A549 (cell line): ENCODE results near the gene CDKN1A.

Experiments
- CHD2 ChIP-seq: fragments of 150-350 bp; IDR thresholded peaks from 2 replicates; pipeline ENCODE4 v1.6.1; 2014; ENCODE audit warnings: low read length; ENCODE audit not compliant: partially characterized antibody
- CHD4 ChIP-seq: fragments of 200-600 bp; sonication (generic); IDR thresholded peaks from 2 replicates; pipeline ENCODE4 v1.6.1; 2016; ENCODE audit warnings: antibody characterized with exemption, mild to moderate bottlenecking, borderline replicate concordance
- EP300 ChIP-seq, 2 experiments: fragments of >200 bp; sonication (Bioruptor Twin); formaldehyde crosslinking; IDR thresholded peaks; 2 replicates in 1 of 2; 3 replicates in 1 of 2; pipeline ENCODE4 v1.6.1; 2016 to 2017
- MAFK ChIP-seq: fragments of 450-650 bp; IDR thresholded peaks from 2 replicates; pipeline ENCODE4 v1.6.1; 2014; ENCODE audit not compliant: partially characterized antibody
- MAX ChIP-seq: IDR thresholded peaks from 2 replicates; pipeline ENCODE4 v1.6.1; 2012
- NR3C1 ChIP-seq: fragments of >200 bp; sonication (Bioruptor Twin); formaldehyde crosslinking; IDR thresholded peaks from 3 replicates; pipeline ENCODE4 v1.6.1; 2017
- POLR2A ChIP-seq: IDR thresholded peaks from 2 replicates; pipeline ENCODE4 v1.6.1; 2012; ENCODE audit warnings: mild to moderate bottlenecking, low read length
- POLR2AphosphoS2 ChIP-seq: conservative IDR thresholded peaks from 2 replicates; pipeline ENCODE4 v1.6.1; 2012; ENCODE audit warnings: low read length, improper control_type of control experiment, inconsistent platforms
- RARB ChIP-seq: fragments of 250-450 bp; sonication (Bioruptor Pico); IDR thresholded peaks from 2 replicates; pipeline ENCODE4 v1.8.0; 2021; ENCODE audit warnings: mild to moderate bottlenecking, moderate library complexity
- REST ChIP-seq: fragments of 200-600 bp; sonication (generic); IDR thresholded peaks from 2 replicates; pipeline ENCODE4 v1.6.1; 2016; ENCODE audit warnings: antibody characterized with exemption, mild to moderate bottlenecking, moderate library complexity
- SMC3 ChIP-seq: fragments of >200 bp; sonication (Bioruptor Twin); formaldehyde crosslinking; IDR thresholded peaks from 3 replicates; pipeline ENCODE4 v1.6.1; 2018; ENCODE audit warnings: inconsistent platforms
- ZFP36 ChIP-seq: fragments of 450-650 bp; IDR thresholded peaks from 2 replicates; pipeline ENCODE4 v1.6.1; 2014; ENCODE audit warnings: borderline replicate concordance; ENCODE audit not compliant: partially characterized antibody
- TF ChIP-seq, protein P1 (sequence below): fragments of >200 bp; sonication (Bioruptor Twin); formaldehyde crosslinking; IDR thresholded peaks from 3 replicates; pipeline ENCODE4 v1.5.1; 2016
- TF ChIP-seq, protein P2 (sequence below): IDR thresholded peaks from 2 replicates; pipeline ENCODE4 v1.6.1; 2012; ENCODE audit warnings: low read depth, borderline replicate concordance

GRCh38 chr6:36674942-36675341 lies 3.6 kb upstream of the CDKN1A start:
- no peak for TF ChIP-seq EP300 (IDR thresholded peaks at IDR 0.05)
- no peak for TF ChIP-seq POLR2A
- TF ChIP-seq, protein P1, sequence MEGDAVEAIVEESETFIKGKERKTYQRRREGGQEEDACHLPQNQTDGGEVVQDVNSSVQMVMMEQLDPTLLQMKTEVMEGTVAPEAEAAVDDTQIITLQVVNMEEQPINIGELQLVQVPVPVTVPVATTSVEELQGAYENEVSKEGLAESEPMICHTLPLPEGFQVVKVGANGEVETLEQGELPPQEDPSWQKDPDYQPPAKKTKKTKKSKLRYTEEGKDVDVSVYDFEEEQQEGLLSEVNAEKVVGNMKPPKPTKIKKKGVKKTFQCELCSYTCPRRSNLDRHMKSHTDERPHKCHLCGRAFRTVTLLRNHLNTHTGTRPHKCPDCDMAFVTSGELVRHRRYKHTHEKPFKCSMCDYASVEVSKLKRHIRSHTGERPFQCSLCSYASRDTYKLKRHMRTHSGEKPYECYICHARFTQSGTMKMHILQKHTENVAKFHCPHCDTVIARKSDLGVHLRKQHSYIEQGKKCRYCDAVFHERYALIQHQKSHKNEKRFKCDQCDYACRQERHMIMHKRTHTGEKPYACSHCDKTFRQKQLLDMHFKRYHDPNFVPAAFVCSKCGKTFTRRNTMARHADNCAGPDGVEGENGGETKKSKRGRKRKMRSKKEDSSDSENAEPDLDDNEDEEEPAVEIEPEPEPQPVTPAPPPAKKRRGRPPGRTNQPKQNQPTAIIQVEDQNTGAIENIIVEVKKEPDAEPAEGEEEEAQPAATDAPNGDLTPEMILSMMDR: no peak
- TF ChIP-seq CHD2: no peak
- no peak for TF ChIP-seq MAX
- TF ChIP-seq MAFK: no peak
- TF ChIP-seq, protein P2, sequence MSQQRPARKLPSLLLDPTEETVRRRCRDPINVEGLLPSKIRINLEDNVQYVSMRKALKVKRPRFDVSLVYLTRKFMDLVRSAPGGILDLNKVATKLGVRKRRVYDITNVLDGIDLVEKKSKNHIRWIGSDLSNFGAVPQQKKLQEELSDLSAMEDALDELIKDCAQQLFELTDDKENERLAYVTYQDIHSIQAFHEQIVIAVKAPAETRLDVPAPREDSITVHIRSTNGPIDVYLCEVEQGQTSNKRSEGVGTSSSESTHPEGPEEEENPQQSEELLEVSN: no peak
- no peak for TF ChIP-seq POLR2AphosphoS2
- no peak for TF ChIP-seq NR3C1
- TF ChIP-seq REST: no peak
- TF ChIP-seq RARB: no peak
- no peak for TF ChIP-seq CHD4
- TF ChIP-seq SMC3: no peak
- no peak for TF ChIP-seq ZFP36
